ENCODE measurements around the gene SESN1. TPM values are rescaled to one million over a fixed set of nuclear protein-coding genes. Genes with fewer than 3 reads are reported as not detected.

Gene SESN1
- total RNA-seq, 1 donor from 2014 or later: 64.1 TPM

DNA sequence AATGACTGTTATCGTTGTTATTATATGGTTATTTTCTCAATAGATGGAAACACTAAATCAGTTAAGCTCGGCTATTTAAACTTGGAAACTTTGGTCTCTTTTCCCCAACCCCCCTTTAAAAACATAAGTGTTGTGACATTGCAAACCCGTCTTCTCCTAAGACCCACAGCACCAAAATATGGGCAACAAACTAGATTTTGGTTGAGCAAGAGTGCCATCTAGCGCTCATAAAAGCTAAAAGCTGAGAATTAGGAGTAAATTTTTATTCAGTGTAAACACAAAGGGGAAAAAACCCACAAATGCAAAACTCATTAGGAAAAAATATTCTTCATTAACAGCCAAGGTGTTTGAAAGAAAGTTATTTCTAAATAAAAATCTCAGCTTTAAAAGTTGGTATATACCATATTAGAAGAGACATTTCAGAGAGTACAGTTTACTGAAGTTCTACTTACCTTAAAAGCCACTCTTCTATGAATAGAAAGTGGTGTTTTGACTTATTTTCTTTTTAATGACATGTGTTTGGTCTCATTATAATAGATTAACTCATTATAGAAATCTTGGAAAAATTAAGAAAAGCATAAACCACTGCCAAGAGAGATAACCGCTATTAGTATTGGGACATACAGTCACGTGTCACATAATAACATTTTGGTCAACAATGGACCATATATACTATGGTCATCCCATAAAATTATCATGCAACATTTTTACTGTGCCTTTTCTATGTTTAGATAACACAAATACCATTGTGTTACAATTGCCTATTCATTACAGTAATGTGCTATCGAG, 21.1 kb downstream of the SESN1 start:
- ATAC-seq (ENCODE audit: poor library complexity) (peak; percentile 66), DNase-seq (no peak)
- intact Hi-C loops (cut with DNase I): loop anchor here (5.0 kb wide), 4 partner anchors 181 to 531 kb away; partner anchors contain the start of gene ARMC2

DNA sequence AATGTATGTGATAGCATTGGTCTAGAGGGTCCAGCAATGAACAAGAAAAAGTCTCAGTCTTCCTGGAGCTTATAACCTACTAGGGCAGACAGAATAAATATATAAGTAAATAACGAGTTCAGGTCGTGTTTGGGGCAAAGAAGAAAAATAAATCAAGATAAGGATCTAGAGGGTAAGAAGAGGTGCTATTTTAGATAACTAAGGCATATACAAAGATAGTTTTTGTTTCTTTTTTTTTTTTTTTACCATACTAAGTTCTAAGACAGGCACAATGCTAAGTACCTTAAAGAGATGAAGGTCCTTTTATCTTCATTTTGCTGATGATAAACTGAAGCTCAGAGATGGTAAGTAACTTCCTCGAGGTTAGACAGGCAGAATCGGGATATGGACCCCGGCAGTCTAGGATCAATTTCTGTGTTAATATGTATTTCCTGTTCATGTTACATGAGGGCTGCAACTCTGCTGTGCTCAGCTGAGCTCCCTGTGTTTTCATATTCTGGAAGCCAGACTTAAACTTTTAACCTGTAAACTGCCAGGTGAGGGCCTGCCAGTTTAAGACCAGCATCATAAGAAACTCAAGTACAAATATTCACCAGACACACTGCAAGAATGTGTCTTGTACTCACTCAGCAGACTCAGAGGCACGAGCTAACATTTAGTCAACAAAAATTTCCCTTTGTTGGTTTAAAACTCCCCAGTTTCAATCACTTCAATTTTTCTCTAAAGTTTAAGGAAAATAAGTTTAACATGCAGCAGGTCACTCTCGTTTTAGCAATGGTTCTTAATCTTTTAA, 23.3 kb downstream of the SESN1 start:
- DNase-seq (no peak), ATAC-seq (ENCODE audit: poor library complexity) (no peak)
- intact Hi-C loops (cut with DNase I): loop anchor here (5.0 kb wide), 4 partner anchors 179 to 529 kb away; partner anchors contain the start of gene ARMC2

- ATAC-seq (ENCODE audit: poor library complexity) (no peak), DNase-seq (no peak)
- intact Hi-C loops (cut with DNase I): loop anchor here (5.0 kb wide), 4 partner anchors 177 to 527 kb away; partner anchors contain the start of gene ARMC2
These were observed 24.9 kb downstream of the SESN1 start for GRCh38 chr6:109069746-109070145.

- ATAC-seq (ENCODE audit: poor library complexity): peak; percentile 47
- no peak for DNase-seq
- intact Hi-C loops (cut with DNase I): loop anchor here (5.0 kb wide), 1 partner anchor 56 kb away; no protein-coding TSS in a partner anchor
These were observed 31.8 kb downstream of the SESN1 start for GRCh38 chr6:109062767-109063352.

DNA sequence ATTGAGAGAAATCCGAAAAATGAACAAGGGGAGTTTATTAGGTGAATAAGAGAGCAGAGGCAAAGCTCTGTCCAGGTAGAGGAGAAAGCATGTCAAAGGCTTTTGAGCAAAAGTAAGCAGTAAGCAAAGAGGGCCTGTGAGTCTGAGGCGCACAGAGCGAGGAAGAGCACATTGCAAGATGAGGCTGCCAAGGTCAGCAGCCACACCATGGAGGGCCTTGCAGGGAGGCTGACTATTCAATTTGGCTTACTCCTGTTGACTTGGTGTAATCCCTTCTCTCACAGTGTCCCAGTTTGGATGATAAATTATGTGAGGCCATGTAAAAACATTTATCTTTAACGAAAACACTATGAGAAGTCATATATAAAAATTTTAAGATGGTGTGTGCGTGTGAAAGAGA, 32.4 kb downstream of the SESN1 start:
- DNase-seq: no peak
- no peak for ATAC-seq (ENCODE audit: poor library complexity)
- intact Hi-C loops (cut with DNase I): loop anchor here (5.0 kb wide), 1 partner anchor 55 kb away; no protein-coding TSS in a partner anchor

DNA sequence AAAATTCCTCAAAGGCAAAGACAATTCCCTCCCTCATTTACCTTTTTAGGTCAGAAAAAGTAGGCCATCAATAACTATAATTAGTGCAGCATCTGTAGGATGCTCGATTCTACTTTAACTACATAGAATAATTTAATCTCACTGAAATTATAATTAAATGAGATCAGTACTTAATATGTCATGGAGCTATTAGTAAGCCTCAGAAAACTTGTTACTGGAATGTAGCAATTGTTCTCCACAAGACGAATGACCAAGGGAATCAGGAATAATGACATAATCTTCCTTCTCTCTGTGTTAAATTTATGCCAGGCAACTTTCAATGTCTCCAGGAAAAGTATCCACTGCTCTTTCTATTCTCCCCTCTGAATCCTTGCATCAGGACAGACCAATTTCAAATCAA, 34.1 kb downstream of the SESN1 start:
- no peak for DNase-seq
- no peak for ATAC-seq (ENCODE audit: poor library complexity)
- intact Hi-C loops (cut with DNase I): loop anchor here (5.0 kb wide), 1 partner anchor 53 kb away; no protein-coding TSS in a partner anchor

DNA sequence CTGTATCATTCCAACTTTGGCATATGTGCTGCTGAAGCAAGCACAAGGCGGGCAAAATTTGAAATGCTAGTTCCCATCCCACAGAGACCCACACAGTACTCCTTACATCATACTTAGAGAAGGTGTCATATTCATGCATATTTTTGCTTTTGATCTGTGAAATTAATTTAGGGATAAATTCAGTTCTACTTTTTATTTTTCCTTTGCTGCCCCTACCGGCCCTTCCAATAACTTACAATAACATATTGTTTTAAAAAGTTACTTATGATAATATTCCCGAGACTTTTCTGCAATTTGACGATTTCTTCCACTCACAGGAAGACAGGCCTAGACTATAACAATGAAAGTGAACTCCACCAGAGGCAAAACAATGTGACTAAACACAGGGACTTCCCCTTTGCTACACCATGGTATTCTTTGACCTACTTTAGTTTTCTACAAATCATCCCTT, 35.0 kb downstream of the SESN1 start:
- intact Hi-C loops (cut with DNase I): loop anchor here (5.0 kb wide), 1 partner anchor 52 kb away; no protein-coding TSS in a partner anchor
- no peak for DNase-seq
- ATAC-seq (ENCODE audit: poor library complexity): peak; percentile 66

DNA sequence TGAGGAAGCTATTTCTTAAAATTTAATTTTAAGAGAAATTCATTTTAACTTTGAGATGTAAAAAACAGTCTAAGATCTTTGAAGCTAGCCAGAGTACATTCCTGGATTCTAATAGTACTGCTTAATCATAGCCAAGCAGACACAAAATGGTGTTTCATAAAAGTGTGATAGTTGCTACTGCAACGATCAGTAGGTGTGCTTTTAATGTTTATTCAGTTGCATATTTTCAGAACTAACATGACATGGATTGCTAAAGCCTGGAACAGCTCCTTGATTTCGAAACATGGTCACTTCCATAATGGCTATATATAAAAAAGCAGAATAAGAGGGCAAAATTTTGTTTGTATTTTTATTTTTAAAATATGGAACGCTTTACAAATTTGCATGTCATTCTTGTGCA, 35.5 kb downstream of the SESN1 start:
- no peak for DNase-seq
- ATAC-seq (ENCODE audit: poor library complexity): peak; percentile 4
- intact Hi-C loops (cut with DNase I): no loop called here

DNA sequence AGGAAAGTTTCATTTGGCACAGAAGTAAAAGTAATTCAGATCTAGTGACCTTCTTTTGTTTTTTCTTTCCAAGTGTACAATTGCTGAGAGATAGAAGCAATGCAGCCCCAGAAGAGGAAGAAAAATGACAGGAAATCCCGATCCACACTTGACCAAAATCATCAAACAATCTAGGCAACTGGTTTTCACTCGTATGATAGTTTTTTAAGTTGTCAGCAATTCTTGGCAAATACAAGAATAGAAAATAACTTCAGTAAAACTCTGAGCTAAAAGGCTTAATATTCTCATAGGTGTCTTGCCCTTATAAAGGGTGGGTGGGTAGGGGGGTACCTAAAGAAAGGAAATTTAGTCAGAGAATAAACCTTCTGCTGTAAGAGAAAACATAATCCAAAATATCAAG, 36.0 kb downstream of the SESN1 start:
- no peak for ATAC-seq (ENCODE audit: poor library complexity)
- DNase-seq: no peak
- intact Hi-C loops (cut with DNase I): no loop called here

- ATAC-seq (ENCODE audit: poor library complexity) (no peak), DNase-seq (no peak)
- intact Hi-C loops (cut with DNase I): no loop called here
These were observed 38.0 kb downstream of the SESN1 start for GRCh38 chr6:109056661-109057060.

GRCh38 chr6:109055771-109056235, 38.8 kb downstream of the SESN1 start:
- intact Hi-C loops (cut with DNase I): no loop called here
- DNase-seq (no peak), ATAC-seq (ENCODE audit: poor library complexity) (no peak)

- no peak for ATAC-seq (ENCODE audit: poor library complexity)
- DNase-seq: no peak
- intact Hi-C loops (cut with DNase I): no loop called here
These were observed 41.3 kb downstream of the SESN1 start for GRCh38 chr6:109053336-109053735.

GRCh38 chr6:109052852-109053251, 41.8 kb downstream of the SESN1 start:
- ATAC-seq (ENCODE audit: poor library complexity) (no peak), DNase-seq (no peak)
- intact Hi-C loops (cut with DNase I): no loop called here

DNA sequence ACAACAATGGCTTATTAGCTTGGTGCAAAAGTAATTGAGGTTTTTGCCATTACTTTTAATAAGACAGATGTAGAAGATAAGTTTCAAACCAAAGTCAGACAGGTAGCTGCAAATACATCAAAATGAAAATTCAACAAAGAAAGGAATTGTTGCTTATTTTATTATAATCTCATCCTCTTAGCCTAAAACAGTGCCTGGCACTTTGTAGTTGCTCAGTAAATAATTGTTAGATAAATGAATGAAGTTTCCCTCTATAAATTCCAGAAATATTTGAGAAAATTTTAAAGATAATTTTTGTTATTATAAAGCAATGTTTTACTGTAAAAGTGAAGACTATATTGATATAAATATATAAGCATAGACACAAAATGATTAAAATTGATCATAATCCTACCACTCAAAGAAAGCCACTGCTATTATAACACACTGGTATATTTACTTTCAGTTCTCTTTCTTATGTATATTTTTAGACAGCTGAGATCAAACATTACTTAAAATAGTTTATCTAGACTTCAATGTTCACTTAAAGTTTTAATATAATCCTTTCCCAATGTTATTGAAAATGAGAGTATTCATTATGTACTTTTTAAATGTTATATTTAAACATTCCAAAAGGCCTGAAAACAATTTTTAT, 42.5 kb downstream of the SESN1 start:
- ATAC-seq (ENCODE audit: poor library complexity) (no peak), DNase-seq (no peak)
- intact Hi-C loops (cut with DNase I): no loop called here

GRCh38 chr6:109051301-109052017, 43.2 kb downstream of the SESN1 start:
- no peak for DNase-seq
- ATAC-seq (ENCODE audit: poor library complexity): no peak
- intact Hi-C loops (cut with DNase I): no loop called here

- ATAC-seq (ENCODE audit: poor library complexity) (no peak), DNase-seq (no peak)
- intact Hi-C loops (cut with DNase I): no loop called here
These were observed 44.1 kb downstream of the SESN1 start for GRCh38 chr6:109050447-109051102.

DNA sequence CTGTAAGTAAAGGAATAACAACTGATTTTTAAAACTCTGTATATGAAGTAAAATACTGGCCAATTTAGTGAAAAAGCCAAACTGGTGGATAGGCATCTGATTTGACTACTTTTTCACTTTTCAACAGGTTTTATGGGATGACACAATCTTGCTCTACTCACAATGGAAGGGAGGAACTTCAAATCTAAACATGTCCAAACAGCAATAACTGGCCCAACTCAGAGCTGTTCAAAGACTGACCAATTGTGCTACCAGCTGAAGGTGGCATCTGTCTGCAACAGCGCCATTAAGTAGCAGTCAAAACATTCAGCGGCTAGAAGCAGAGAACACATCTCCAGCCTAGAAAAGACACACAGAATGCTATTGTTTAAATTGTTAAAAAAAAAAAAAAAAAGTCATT, 44.6 kb downstream of the SESN1 start:
- intact Hi-C loops (cut with DNase I): no loop called here
- no peak for ATAC-seq (ENCODE audit: poor library complexity)
- DNase-seq: no peak

Data from Right ventricle myocardium superior (tissue), 1 donor.